Measurements from ENCODE around the gene SDF2L1. TPM values are rescaled to one million over a fixed set of nuclear protein-coding genes. Genes with fewer than 3 reads are reported as not detected.

SDF2L1 gene
- total and polyA plus RNA-seq, 2 of the 13 experiments (the other 11 are each of a cell fraction or from before 2014, with no cell fraction given) = 18.0 to 57.4 TPM

GRCh38 chr22:21652010-21652546 is 10.0 kb downstream of the SDF2L1 start (continued):
- TF ChIP-seq KMT2A (CRISPR knock-in tag; IDR thresholded peaks at IDR 0.05) (peak; percentile 62; the same call in 1 of the 2 replicates), SALL1 (CRISPR knock-in tag; IDR thresholded peaks at IDR 0.05) (0 out of 2 replicates have a peak, but pooled peaks have one; percentile 24), ZNF430 (CRISPR knock-in tag; IDR thresholded peaks at IDR 0.05) (no peak), KDM2A (CRISPR knock-in tag; IDR thresholded peaks at IDR 0.05; ENCODE audit: borderline replicate concordance, low read depth) (peak; percentile 80; the same call in 1 of the 2 replicates), ZNF333 (CRISPR knock-in tag; IDR thresholded peaks at IDR 0.05; ENCODE audit: borderline replicate concordance) (no peak), ZNF747 (CRISPR knock-in tag; IDR thresholded peaks at IDR 0.05; ENCODE audit: borderline replicate concordance) (peak; percentile 69; the same call in 1 of the 2 replicates), KDM5A (IDR thresholded peaks at IDR 0.05; ENCODE audit: borderline replicate concordance, low read length) (peak; percentile 24; the same call in 1 of the 2 replicates), DNMT3B (CRISPR knock-in tag; conservative IDR thresholded peaks at IDR 0.05) (no peak), MZF1 (CRISPR knock-in tag; IDR thresholded peaks at IDR 0.05; ENCODE audit: borderline replicate concordance) (no peak), NAIF1 (CRISPR knock-in tag; IDR thresholded peaks at IDR 0.05; ENCODE audit: borderline replicate concordance) (peak; percentile 47; the same call in 1 of the 2 replicates), ZNF501 (CRISPR knock-in tag; IDR thresholded peaks at IDR 0.05) (0 out of 2 replicates have a peak, but pooled peaks have one; percentile 25), RXRB (CRISPR knock-in tag; IDR thresholded peaks at IDR 0.05; ENCODE audit: borderline replicate concordance) (peak; percentile 44; the same call in 1 of the 2 replicates), FOXK1 (CRISPR knock-in tag; IDR thresholded peaks at IDR 0.05; ENCODE audit: borderline replicate concordance, low read depth) (0 out of 2 replicates have a peak, but pooled peaks have one; percentile 27), HNF1B (CRISPR knock-in tag; IDR thresholded peaks at IDR 0.05) (peak; percentile 46; the same call in 1 of the 2 replicates), IRF9 (CRISPR knock-in tag; IDR thresholded peaks at IDR 0.05; ENCODE audit: borderline replicate concordance) (0 out of 2 replicates have a peak, but pooled peaks have one; percentile 74)
- TF ChIP-seq, protein P1, sequence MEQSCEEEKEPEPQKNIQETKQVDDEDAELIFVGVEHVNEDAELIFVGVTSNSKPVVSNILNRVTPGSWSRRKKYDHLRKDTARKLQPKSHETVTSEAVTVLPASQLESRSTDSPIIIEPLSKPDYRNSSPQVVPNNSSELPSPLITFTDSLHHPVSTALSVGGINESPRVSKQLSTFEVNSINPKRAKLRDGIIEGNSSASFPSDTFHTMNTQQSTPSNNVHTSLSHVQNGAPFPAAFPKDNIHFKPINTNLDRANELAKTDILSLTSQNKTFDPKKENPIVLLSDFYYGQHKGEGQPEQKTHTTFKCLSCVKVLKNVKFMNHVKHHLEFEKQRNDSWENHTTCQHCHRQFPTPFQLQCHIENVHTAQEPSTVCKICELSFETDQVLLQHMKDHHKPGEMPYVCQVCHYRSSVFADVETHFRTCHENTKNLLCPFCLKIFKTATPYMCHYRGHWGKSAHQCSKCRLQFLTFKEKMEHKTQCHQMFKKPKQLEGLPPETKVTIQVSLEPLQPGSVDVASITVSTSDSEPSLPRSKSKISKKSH (CRISPR knock-in tag; IDR thresholded peaks at IDR 0.05; ENCODE audit: borderline replicate concordance) = peak; percentile 36; the same call in 1 of the 2 replicates
- TF ChIP-seq, protein P2, sequence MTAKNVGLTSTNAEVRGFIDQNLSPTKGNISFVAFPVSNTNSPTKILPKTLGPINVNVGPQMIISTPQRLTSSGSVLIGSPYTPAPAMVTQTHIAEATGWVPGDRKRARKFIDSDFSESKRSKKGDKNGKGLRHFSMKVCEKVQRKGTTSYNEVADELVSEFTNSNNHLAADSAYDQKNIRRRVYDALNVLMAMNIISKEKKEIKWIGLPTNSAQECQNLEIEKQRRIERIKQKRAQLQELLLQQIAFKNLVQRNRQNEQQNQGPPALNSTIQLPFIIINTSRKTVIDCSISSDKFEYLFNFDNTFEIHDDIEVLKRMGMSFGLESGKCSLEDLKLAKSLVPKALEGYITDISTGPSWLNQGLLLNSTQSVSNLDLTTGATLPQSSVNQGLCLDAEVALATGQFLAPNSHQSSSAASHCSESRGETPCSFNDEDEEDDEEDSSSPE (CRISPR knock-in tag; IDR thresholded peaks at IDR 0.05) = peak; percentile 93
- TF ChIP-seq, protein P3, sequence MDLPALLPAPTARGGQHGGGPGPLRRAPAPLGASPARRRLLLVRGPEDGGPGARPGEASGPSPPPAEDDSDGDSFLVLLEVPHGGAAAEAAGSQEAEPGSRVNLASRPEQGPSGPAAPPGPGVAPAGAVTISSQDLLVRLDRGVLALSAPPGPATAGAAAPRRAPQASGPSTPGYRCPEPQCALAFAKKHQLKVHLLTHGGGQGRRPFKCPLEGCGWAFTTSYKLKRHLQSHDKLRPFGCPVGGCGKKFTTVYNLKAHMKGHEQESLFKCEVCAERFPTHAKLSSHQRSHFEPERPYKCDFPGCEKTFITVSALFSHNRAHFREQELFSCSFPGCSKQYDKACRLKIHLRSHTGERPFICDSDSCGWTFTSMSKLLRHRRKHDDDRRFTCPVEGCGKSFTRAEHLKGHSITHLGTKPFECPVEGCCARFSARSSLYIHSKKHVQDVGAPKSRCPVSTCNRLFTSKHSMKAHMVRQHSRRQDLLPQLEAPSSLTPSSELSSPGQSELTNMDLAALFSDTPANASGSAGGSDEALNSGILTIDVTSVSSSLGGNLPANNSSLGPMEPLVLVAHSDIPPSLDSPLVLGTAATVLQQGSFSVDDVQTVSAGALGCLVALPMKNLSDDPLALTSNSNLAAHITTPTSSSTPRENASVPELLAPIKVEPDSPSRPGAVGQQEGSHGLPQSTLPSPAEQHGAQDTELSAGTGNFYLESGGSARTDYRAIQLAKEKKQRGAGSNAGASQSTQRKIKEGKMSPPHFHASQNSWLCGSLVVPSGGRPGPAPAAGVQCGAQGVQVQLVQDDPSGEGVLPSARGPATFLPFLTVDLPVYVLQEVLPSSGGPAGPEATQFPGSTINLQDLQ (CRISPR knock-in tag; IDR thresholded peaks at IDR 0.05) = no peak
- TF ChIP-seq, protein P4, sequence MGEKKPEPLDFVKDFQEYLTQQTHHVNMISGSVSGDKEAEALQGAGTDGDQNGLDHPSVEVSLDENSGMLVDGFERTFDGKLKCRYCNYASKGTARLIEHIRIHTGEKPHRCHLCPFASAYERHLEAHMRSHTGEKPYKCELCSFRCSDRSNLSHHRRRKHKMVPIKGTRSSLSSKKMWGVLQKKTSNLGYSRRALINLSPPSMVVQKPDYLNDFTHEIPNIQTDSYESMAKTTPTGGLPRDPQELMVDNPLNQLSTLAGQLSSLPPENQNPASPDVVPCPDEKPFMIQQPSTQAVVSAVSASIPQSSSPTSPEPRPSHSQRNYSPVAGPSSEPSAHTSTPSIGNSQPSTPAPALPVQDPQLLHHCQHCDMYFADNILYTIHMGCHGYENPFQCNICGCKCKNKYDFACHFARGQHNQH (CRISPR knock-in tag; IDR thresholded peaks at IDR 0.05) = peak; percentile 47; the same call in 1 of the 2 replicates
